Right lung (tissue), 5 donors: ENCODE data around the gene JAM3. TPM values are rescaled to one million over a fixed set of nuclear protein-coding genes. Genes with fewer than 3 reads are reported as not detected.

Experiments used
- DNase-seq, 2 donors: peaks; one replicate each; pipeline ENCODE4 v3.0.0-alpha.2; 2013
- polyA plus RNA-seq, 5 donors: library from polyadenylated mRNA; unstranded; fragments of 120-200 nt; gene quantifications; one replicate each; pipeline versions ENCODE4 v1.2.1 to v1.2.3, GENCODE V29; 2013; ENCODE audit warnings: inconsistent platforms in 1 of 5, low replicate concordance in 1 of 5; ENCODE audit not compliant: insufficient read length in 5 of 5, insufficient read depth in 1 of 5

JAM3 gene
- polyA plus RNA-seq, 5 donors, result 65.9 to 74.2 (median 71.9) TPM

- peak; percentile 61 to 83 for DNase-seq
Observed at GRCh38 chr11:134037046-134037908, 31.6 kb upstream of the JAM3 start.

- DNase-seq, result no peak
Observed at GRCh38 chr11:134038897-134039470, 29.9 kb upstream of the JAM3 start.

GRCh38 chr11:134039726-134040385, 29.0 kb upstream of the JAM3 start:
- DNase-seq, result no peak

GRCh38 chr11:134040386-134041302, 28.2 kb upstream of the JAM3 start:
- DNase-seq, result no peak

- DNase-seq, result no peak
Observed at GRCh38 chr11:134041349-134041748, 27.5 kb upstream of the JAM3 start.

GRCh38 chr11:134041791-134042696, 26.8 kb upstream of the JAM3 start:
- DNase-seq, result no peak

GRCh38 chr11:134043821-134044420, 25.0 kb upstream of the JAM3 start:
- no peak for DNase-seq

GRCh38 chr11:134044514-134045284, 24.2 kb upstream of the JAM3 start:
- DNase-seq, result no peak

- no peak for DNase-seq
Observed at GRCh38 chr11:134045799-134046635, 22.9 kb upstream of the JAM3 start.

- DNase-seq, result no peak
Observed at GRCh38 chr11:134046681-134047449, 22.0 kb upstream of the JAM3 start.

GRCh38 chr11:134047586-134047999, 21.3 kb upstream of the JAM3 start:
- no peak for DNase-seq

GRCh38 chr11:134048028-134048427, 20.8 kb upstream of the JAM3 start:
- no peak for DNase-seq

GRCh38 chr11:134049303-134049702, 19.6 kb upstream of the JAM3 start:
- no peak for DNase-seq

- peak; percentile 67 to 72 for DNase-seq
Observed at GRCh38 chr11:134050541-134051383, 18.1 kb upstream of the JAM3 start.

- no peak for DNase-seq
Observed at GRCh38 chr11:134052395-134052987, 16.4 kb upstream of the JAM3 start.
